Common myeloid progenitor, CD34-positive (primary cell): ENCODE data around the gene NIPAL3. TPM values are rescaled to one million over a fixed set of nuclear protein-coding genes. Genes with fewer than 3 reads are reported as not detected.
A peak's percentile ranks its signal among the peaks of the same experiment; 100 is the strongest.

Experiments used
- CTCF ChIA-PET: fragments of 350-600 bp; sonication (Branson Sonifier 250); formaldehyde crosslinking; loops from one replicate; lab custom pipeline; 2021; ENCODE audit warnings: antibody characterized with exemption; lab: Charles Lee
- POLR2A ChIA-PET: fragments of 350-600 bp; sonication (Branson Sonifier 250); formaldehyde crosslinking; loops from one replicate; lab custom pipeline; 2021; ENCODE audit warnings: antibody characterized with exemption; lab: Charles Lee
- DNase-seq, 3 donors: peaks; one replicate each; pipeline versions ENCODE4 v3.0.0 to v3.0.0-alpha.2; 2013
- H3K27ac ChIP-seq, 2 experiments: 1 replicate in 1 of 2; 2 replicates in 1 of 2; pipeline ENCODE4 v1.7.0; 2013; ENCODE audit warnings: inconsistent platforms in 2 of 2, low read length in 2 of 2, mild to moderate bottlenecking in 2 of 2, low read depth in 1 of 2, moderate library complexity in 1 of 2; ENCODE audit not compliant: severe bottlenecking in 2 of 2, insufficient read depth in 1 of 2, poor library complexity in 1 of 2
- H3K27me3 ChIP-seq, 5 experiments: replicated peaks in 2 of 5; 1 replicate in 3 of 5; 2 replicates in 2 of 5; pipeline versions ENCODE4 v1.6.1 to v1.7.0; 2013; ENCODE audit warnings: low read length in 4 of 5, mild to moderate bottlenecking in 2 of 5, moderate library complexity in 2 of 5, inconsistent platforms in 1 of 5; ENCODE audit not compliant: insufficient read depth in 5 of 5, control insufficient read depth in 4 of 5
- H3K36me3 ChIP-seq, 4 experiments: 1 replicate in 2 of 4; 2 replicates in 2 of 4; pipeline versions ENCODE4 v1.6.1 to v1.7.0; 2013; ENCODE audit warnings: low read length in 3 of 4, control low read depth in 1 of 4, mild to moderate bottlenecking in 1 of 4; ENCODE audit not compliant: control insufficient read depth in 4 of 4, insufficient read depth in 4 of 4
- H3K4me1 ChIP-seq, 4 experiments: 1 replicate in 3 of 4; 2 replicates in 1 of 4; pipeline versions ENCODE4 v1.6.1 to v1.7.1; 2013; ENCODE audit warnings: low read length in 3 of 4, mild to moderate bottlenecking in 3 of 4, control low read depth in 1 of 4, inconsistent platforms in 1 of 4, moderate library complexity in 1 of 4; ENCODE audit not compliant: control insufficient read depth in 4 of 4, insufficient read depth in 4 of 4; ENCODE audit errors: control extremely low read depth in 1 of 4
- H3K4me3 ChIP-seq, 7 experiments: 1 replicate in 4 of 7; 2 replicates in 3 of 7; pipeline versions ENCODE4 v1.5.1 to v1.7.0; 2013; ENCODE audit warnings: mild to moderate bottlenecking in 7 of 7, low read length in 6 of 7, moderate library complexity in 6 of 7, inconsistent platforms in 2 of 7, low read depth in 2 of 7, control low read depth in 1 of 7; ENCODE audit not compliant: insufficient read depth in 4 of 7, control insufficient read depth in 1 of 7; ENCODE audit errors: extremely low read depth in 1 of 7
- H3K9me3 ChIP-seq, 5 experiments: 1 replicate in 4 of 5; 2 replicates in 1 of 5; pipeline versions ENCODE4 v1.6.1 to v1.7.1; 2013; ENCODE audit warnings: low read length in 4 of 5, mild to moderate bottlenecking in 2 of 5, inconsistent platforms in 1 of 5, low read depth in 1 of 5, moderate library complexity in 1 of 5; ENCODE audit not compliant: control insufficient read depth in 4 of 5, insufficient read depth in 2 of 5; ENCODE audit errors: control extremely low read depth in 1 of 5
- WGBS: methylation state at CpG from one replicate; pipeline ENCODE4 v1.1.5; 2013; ENCODE audit not compliant: insufficient coverage; 5-methylcytosine and 5-hydroxymethylcytosine counted together
- polyA plus RNA-seq: library from polyadenylated mRNA; unstranded; fragments of 120-200 nt; gene quantifications from one replicate; pipeline ENCODE4 v1.2.1, GENCODE V29; 2013

NIPAL3 gene
- polyA plus RNA-seq = 20.1 TPM

DNA sequence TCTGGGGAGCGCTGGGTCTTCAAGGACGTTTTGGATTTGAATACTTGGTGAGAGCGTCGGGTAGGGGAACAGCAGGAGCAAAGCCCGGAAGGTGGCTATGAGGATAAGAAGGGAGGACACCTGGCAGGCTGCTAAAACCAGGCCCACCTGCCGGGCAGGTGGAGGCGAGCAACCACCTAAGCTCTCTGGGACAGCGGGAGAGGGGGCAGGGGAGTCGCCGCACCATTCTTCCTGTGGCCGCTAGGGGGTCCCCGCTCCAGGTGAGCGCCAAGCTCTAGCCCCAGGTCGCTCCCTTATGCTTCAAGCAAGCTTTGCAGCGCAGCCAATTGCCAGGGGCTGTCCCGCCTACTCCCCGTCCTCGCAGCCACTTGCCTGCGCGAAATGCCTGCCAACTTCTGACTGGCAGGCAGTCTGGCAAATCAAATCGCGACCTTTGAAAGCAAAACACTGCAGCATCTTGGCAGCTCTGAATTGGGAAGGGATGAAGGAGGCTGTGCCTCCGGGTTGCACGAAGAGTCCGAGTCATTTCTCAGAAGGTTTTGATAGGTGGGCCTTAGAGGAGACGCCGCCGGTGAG is at the start of gene NIPAL3:
NIPAL3 (plus strand) TSS at position 469 of the 576 bp plus-strand sequence. CDS start 3,746 bp downstream, outside the sequence.
- CTCF ChIA-PET = interaction anchor here (0.7 to 3.1 kb wide), 12 partner anchors 8 to 221 kb away, joined by 3 to 16 read pairs (median 4); no protein-coding TSS in a partner anchor
- H3K27ac ChIP-seq = peak within 1 kb of the TSS in 1 of 2 experiments; percentile 75
- DNase-seq = peak; percentile 99 to 100 (median 100)
- POLR2A ChIA-PET = no interaction called here
- peaks cover 20 to 55% (median 46%) of the 10 kb centered on the region in 4 experiments for H3K4me1 ChIP-seq
- H3K36me3 ChIP-seq = peaks cover 0 to 5% (median 1%) of the 10 kb centered on the region in 4 experiments
- no peaks in the 10 kb centered on the region for H3K9me3 ChIP-seq
- H3K27me3 ChIP-seq = no peaks in the 10 kb centered on the region
- under 1% methylated on average over 28 of the region's 28 CpGs for WGBS
- peak within 1 kb of the TSS; percentile 83 to 92 (median 86) for H3K4me3 ChIP-seq

DNA sequence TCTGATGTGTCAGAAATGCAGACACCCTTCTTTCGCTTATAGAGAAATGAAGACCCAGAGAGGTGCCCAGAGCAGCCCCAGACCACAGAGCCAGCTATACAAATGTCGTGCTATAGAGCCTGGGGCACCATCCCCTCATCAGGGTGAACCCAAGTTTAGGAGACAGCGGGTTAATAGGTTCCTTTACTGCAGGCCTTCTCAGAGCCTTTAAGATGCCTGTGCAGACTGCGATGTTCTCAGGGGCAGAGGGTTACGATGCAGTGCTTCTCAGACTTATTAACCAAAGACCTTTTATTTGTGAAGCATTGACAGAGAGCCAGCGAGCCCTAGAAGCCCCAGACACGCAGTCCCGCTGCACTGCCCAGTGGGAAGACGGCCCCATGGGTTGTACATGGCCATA is 48.9 kb upstream of the NIPAL3 start:
- POLR2A ChIA-PET = no interaction called here
- no peaks in the 10 kb centered on the region for H3K4me1 ChIP-seq
- peaks cover 0 to 7% (median 3%) of the 10 kb centered on the region in 4 experiments for H3K36me3 ChIP-seq
- no peak overlapping the region for H3K27ac ChIP-seq
- no peaks in the 10 kb centered on the region for H3K9me3 ChIP-seq
- DNase-seq = no peak
- 98% methylated on average over 9 of the region's 9 CpGs for WGBS
- CTCF ChIA-PET = interaction anchor here (0.9 to 3.1 kb wide), 2 partner anchors 24 to 25 kb away, joined by 3 to 9 read pairs; no protein-coding TSS in a partner anchor
- no peak overlapping the region for H3K4me3 ChIP-seq
- no peaks in the 10 kb centered on the region for H3K27me3 ChIP-seq

DNA sequence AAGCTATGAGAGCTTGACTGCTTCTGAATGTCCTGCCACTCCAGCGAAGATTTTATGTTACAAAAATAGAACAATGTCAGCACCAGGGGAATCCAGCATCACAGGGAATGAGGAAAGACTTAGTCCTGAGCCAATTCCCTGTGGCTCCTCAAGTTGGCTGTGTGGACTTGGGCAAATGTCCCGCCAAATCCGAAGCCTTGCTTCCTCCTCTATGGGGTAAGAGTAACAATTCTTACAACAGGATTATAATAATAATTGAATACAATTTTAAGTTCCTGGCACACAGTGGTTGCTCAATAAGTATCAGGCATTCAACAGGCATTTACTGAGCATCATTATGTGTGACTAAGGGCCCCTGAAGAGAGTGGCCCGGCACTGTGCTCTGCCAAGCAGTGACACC is 46.4 kb upstream of the NIPAL3 start:
- Histone ChIP-seq H3K27me3 (no peaks in the 10 kb centered on the region), H3K9me3 (no peaks in the 10 kb centered on the region), H3K4me3 (no peak overlapping the region), H3K4me1 (no peaks in the 10 kb centered on the region), H3K27ac (no peak overlapping the region), H3K36me3 (peaks cover 0 to 7% (median 3%) of the 10 kb centered on the region in 4 experiments)
- CTCF ChIA-PET = interaction anchor here (0.9 to 3.1 kb wide), 2 partner anchors 19 to 22 kb away, joined by 3 to 9 read pairs; no protein-coding TSS in a partner anchor
- 100% methylated on average over 2 of the region's 4 CpGs for WGBS
- POLR2A ChIA-PET = no interaction called here
- DNase-seq = no peak

DNA sequence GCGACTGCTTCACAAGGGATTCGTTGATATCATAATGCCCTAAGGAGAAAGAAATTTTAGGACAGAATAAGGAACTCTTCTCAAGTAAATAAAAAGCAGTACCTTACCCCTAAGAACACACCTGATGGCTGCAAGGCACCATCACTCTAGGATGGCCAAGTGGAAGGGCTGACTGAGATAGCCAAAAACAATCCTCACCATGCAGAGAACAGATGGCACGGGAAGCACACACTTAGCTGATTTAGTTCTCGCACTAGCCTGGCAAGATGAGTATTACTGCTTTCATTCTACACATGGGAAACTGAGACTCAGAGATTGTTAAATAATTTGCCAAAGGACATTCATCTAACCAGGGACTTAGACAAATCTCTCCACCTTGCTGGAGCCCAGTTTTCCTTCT is 45.8 kb upstream of the NIPAL3 start:
- ChIA-PET POLR2A (no interaction called here), CTCF (interaction anchor here (0.9 to 3.1 kb wide), 2 partner anchors 21 to 48 kb away, joined by 3 to 9 read pairs; no protein-coding TSS in a partner anchor)
- no CpG with 5 or more reads among the region's 4 CpGs for WGBS
- Histone ChIP-seq H3K9me3 (no peaks in the 10 kb centered on the region), H3K4me1 (no peaks in the 10 kb centered on the region), H3K4me3 (no peak overlapping the region), H3K36me3 (peaks cover 0 to 7% (median 3%) of the 10 kb centered on the region in 4 experiments), H3K27me3 (no peaks in the 10 kb centered on the region), H3K27ac (no peak overlapping the region)
- DNase-seq = no peak

DNA sequence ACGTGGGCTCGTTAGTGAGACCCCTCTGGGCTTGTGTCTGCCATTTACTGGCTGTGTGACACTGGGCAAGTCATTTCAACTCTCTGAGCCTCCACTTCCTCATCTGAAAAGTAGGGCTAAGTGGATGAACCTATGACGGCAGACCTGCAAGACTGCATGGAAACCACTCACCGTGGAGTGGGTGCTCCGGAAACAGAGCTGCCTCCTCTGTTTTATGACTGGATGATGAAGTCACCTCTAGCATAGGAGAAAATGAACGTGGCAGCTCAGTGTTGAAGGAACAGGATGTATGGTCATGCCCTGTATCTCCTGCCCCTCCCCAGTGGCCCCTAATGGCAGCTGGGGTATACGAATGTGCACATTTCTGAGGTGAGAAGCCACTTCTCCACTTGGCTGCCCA is 42.6 kb upstream of the NIPAL3 start:
- H3K36me3 ChIP-seq = peaks cover 0 to 9% (median 1%) of the 10 kb centered on the region in 4 experiments
- WGBS = 92% methylated on average over 1 of the region's 7 CpGs
- no peaks in the 10 kb centered on the region for H3K9me3 ChIP-seq
- DNase-seq = no peak
- H3K4me1 ChIP-seq = no peaks in the 10 kb centered on the region
- POLR2A ChIA-PET = no interaction called here
- CTCF ChIA-PET = interaction anchor here (1.3 to 1.7 kb wide), 3 partner anchors 18 to 171 kb away, joined by 3 to 5 read pairs (median 4); no protein-coding TSS in a partner anchor
- H3K27ac ChIP-seq = no peak overlapping the region
- no peaks in the 10 kb centered on the region for H3K27me3 ChIP-seq
- no peak overlapping the region for H3K4me3 ChIP-seq

DNA sequence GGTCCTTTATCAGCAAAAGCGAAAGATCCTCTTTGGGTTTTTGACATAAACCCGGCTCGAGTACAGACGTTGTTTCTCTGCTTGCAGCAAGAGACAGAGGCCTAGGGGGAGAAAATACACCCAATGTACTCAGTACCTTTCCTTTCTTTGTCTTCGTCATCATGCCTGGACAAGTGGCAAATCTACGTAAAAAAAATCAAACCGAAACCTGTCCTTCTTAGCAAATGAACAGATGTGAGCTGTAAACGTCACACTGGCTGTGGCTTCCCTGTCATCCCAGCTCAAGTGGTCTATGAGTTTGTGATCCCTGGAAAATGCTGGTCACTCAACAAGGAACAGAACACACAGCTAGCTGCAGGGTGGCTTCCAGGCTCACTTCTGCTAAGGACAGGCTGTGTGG is 41.9 kb upstream of the NIPAL3 start:
- POLR2A ChIA-PET = no interaction called here
- H3K27me3 ChIP-seq = no peaks in the 10 kb centered on the region
- H3K4me3 ChIP-seq = no peak overlapping the region
- CTCF ChIA-PET = interaction anchor here (1.3 to 1.7 kb wide), 3 partner anchors 17 to 172 kb away, joined by 3 to 5 read pairs (median 4); no protein-coding TSS in a partner anchor
- no peaks in the 10 kb centered on the region for H3K4me1 ChIP-seq
- no peak for DNase-seq
- H3K36me3 ChIP-seq = peaks cover 0 to 9% (median under 1%) of the 10 kb centered on the region in 4 experiments
- no peaks in the 10 kb centered on the region for H3K9me3 ChIP-seq
- WGBS = 95% methylated on average over 8 of the region's 8 CpGs
- H3K27ac ChIP-seq = no peak overlapping the region
